Mesenchymal stem cell (in vitro differentiated cells and primary cell): Measurements from ENCODE around the gene WDR70.

Source experiments
- DNase-seq: peaks from one replicate; pipeline ENCODE4 v3.0.0-alpha.2; 2013
- H2AFZ ChIP-seq: one replicate; pipeline ENCODE4 v1.6.1; 2013; ENCODE audit warnings: low read depth, mild to moderate bottlenecking, control low read depth, inconsistent platforms, low read length, moderate library complexity
- H2AK5ac ChIP-seq: 2 replicates; pipeline ENCODE4 v1.6.1; 2013; ENCODE audit warnings: low read length, moderate library complexity, mild to moderate bottlenecking, inconsistent platforms; ENCODE audit not compliant: severe bottlenecking
- H2BK120ac ChIP-seq: one replicate; pipeline ENCODE4 v1.6.1; 2013; ENCODE audit warnings: low read depth, mild to moderate bottlenecking, inconsistent platforms, low read length, moderate library complexity
- H2BK12ac ChIP-seq, 2 experiments: one replicate each; pipeline ENCODE4 v1.6.1; 2013; ENCODE audit warnings: inconsistent platforms in 2 of 2, low read length in 2 of 2, mild to moderate bottlenecking in 2 of 2, moderate library complexity in 2 of 2, control low read depth in 1 of 2
- H2BK15ac ChIP-seq: one replicate; pipeline ENCODE4 v1.6.1; 2013; ENCODE audit warnings: mild to moderate bottlenecking, low read depth, inconsistent platforms; ENCODE audit not compliant: poor library complexity, severe bottlenecking
- H2BK5ac ChIP-seq: 2 replicates; pipeline ENCODE4 v1.6.1; 2013; ENCODE audit warnings: low read depth, mild to moderate bottlenecking, low read length, control low read depth, inconsistent platforms; ENCODE audit not compliant: poor library complexity, severe bottlenecking
- H3K14ac ChIP-seq, 2 experiments: one replicate each; pipeline ENCODE4 v1.6.1; 2013; ENCODE audit warnings: inconsistent platforms in 2 of 2, low read length in 2 of 2, control low read depth in 1 of 2, mild to moderate bottlenecking in 1 of 2, moderate library complexity in 1 of 2
- H3K18ac ChIP-seq, 2 experiments: one replicate each; pipeline ENCODE4 v1.6.1; 2013; ENCODE audit warnings: inconsistent platforms in 2 of 2, low read length in 2 of 2, control low read depth in 1 of 2, low read depth in 1 of 2, mild to moderate bottlenecking in 1 of 2
- H3K23ac ChIP-seq, 2 experiments: one replicate each; pipeline ENCODE4 v1.6.1; 2013; ENCODE audit warnings: inconsistent platforms in 2 of 2, low read length in 2 of 2, mild to moderate bottlenecking in 2 of 2, moderate library complexity in 2 of 2, control low read depth in 1 of 2
- H3K27ac ChIP-seq: 2 replicates; pipeline ENCODE4 v1.5.1; 2013; ENCODE audit warnings: mild to moderate bottlenecking, moderate library complexity, low read length, control low read depth, inconsistent platforms; ENCODE audit not compliant: poor library complexity, severe bottlenecking
- H3K27me3 ChIP-seq, 2 experiments: 2 replicates each; pipeline versions ENCODE4 v1.6.1 to v1.7.0; 2013; ENCODE audit warnings: low read length in 2 of 2, mild to moderate bottlenecking in 2 of 2, moderate library complexity in 2 of 2, control low read depth in 1 of 2, inconsistent platforms in 1 of 2; ENCODE audit not compliant: control insufficient read depth in 1 of 2, insufficient read depth in 1 of 2
- H3K36me3 ChIP-seq, 2 experiments: 2 replicates each; pipeline versions ENCODE4 v1.6.1 to v1.7.0; 2013; ENCODE audit warnings: low read length in 2 of 2, control low read depth in 1 of 2, inconsistent platforms in 1 of 2, low read depth in 1 of 2, mild to moderate bottlenecking in 1 of 2; ENCODE audit not compliant: insufficient read depth in 2 of 2, control insufficient read depth in 1 of 2
- H3K4ac ChIP-seq, 2 experiments: one replicate each; pipeline ENCODE4 v1.6.1; 2013; ENCODE audit warnings: inconsistent platforms in 2 of 2, low read length in 2 of 2, mild to moderate bottlenecking in 2 of 2, moderate library complexity in 2 of 2, control low read depth in 1 of 2, low read depth in 1 of 2
- H3K4me1 ChIP-seq: 2 replicates; pipeline ENCODE4 v1.6.1; 2013; ENCODE audit warnings: low read depth, low read length, control low read depth; ENCODE audit not compliant: control insufficient read depth, insufficient read depth
- H3K4me2 ChIP-seq: 2 replicates; pipeline ENCODE4 v1.6.1; 2013; ENCODE audit warnings: low read length, mild to moderate bottlenecking, inconsistent platforms; ENCODE audit not compliant: poor library complexity, severe bottlenecking
- H3K4me3 ChIP-seq, 2 experiments: 2 replicates each; pipeline versions ENCODE4 v1.5.1 to v1.7.0; 2013; ENCODE audit warnings: low read length in 2 of 2, mild to moderate bottlenecking in 2 of 2, control low read depth in 1 of 2, low read depth in 1 of 2; ENCODE audit not compliant: insufficient read depth in 1 of 2
- H3K79me1 ChIP-seq: replicated peaks from 2 replicates; pipeline ENCODE4 v1.6.1; 2013; ENCODE audit warnings: mild to moderate bottlenecking, control low read depth, low read length, inconsistent platforms; ENCODE audit not compliant: poor library complexity, severe bottlenecking
- H3K9ac ChIP-seq: 2 replicates; pipeline ENCODE4 v1.7.0; 2013; ENCODE audit warnings: mild to moderate bottlenecking, low read length, moderate library complexity
- H3K9me3 ChIP-seq: 2 replicates; pipeline ENCODE4 v1.7.0; 2013; ENCODE audit warnings: mild to moderate bottlenecking, low read length; ENCODE audit not compliant: control insufficient read depth
- H4K8ac ChIP-seq: one replicate; pipeline ENCODE4 v1.6.1; 2013; ENCODE audit warnings: inconsistent platforms, mild to moderate bottlenecking, low read length, moderate library complexity
- H4K91ac ChIP-seq: one replicate; pipeline ENCODE4 v1.6.1; 2013; ENCODE audit warnings: mild to moderate bottlenecking, low read length, inconsistent platforms
- WGBS: methylation state at CpG from one replicate; pipeline ENCODE4 v1.1.7; 2013; ENCODE audit warnings: mixed read lengths; 5-methylcytosine and 5-hydroxymethylcytosine counted together

WDR70 gene

GRCh38 chr5:37658440-37658839 is 279.3 kb downstream of the WDR70 start:
- Histone ChIP-seq H3K4me3 (no peak overlapping the region), H3K4me2 (no peak overlapping the region), H3K79me1 (peaks cover 15% of the 10 kb centered on the region), H2BK5ac (no peak overlapping the region), H2AK5ac (no peak overlapping the region), H3K4ac (no peak overlapping the region), H2BK12ac (no peak overlapping the region), H3K4me1 (peaks cover 2% of the 10 kb centered on the region), H3K23ac (no peak overlapping the region), H2BK15ac (no peak overlapping the region), H3K18ac (no peak overlapping the region), H4K8ac (no peak overlapping the region), H2BK120ac (no peak overlapping the region), H3K14ac (no peak overlapping the region), H3K27ac (no peak overlapping the region), H3K9me3 (peaks cover 7% of the 10 kb centered on the region), H3K9ac (no peak overlapping the region), H3K36me3 (peaks cover 0 to 3% of the 10 kb centered on the region in 2 experiments), H2AFZ (no peak overlapping the region), H3K27me3 (no peaks in the 10 kb centered on the region), H4K91ac (no peak overlapping the region)
- DNase-seq: no peak
- 81% methylated on average over 1 of the region's 2 CpGs for WGBS

DNA sequence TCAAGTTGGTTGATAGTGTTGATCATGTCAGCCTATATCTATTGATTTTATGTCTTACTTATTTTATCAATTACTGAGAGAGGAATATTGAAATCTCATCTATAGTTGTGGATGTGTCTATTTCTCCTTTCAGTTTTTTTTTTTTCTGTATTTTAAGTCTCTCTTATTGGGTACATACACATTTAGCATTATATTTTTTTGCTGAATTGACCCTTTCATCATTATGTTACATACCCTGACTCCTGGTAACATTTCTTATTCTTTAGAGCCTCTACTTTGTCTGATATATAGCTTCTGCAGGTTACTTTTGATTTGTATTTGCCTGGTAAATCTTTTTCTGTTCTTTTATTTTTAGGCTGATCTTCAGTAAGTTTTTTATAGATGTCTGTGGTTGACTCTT is 281.2 kb downstream of the WDR70 start:
- Histone ChIP-seq H4K91ac (no peak overlapping the region), H2BK15ac (no peak overlapping the region), H3K9me3 (no peaks in the 10 kb centered on the region), H3K23ac (no peak overlapping the region), H3K4ac (no peak overlapping the region), H3K27ac (no peak overlapping the region), H3K79me1 (peaks cover 17% of the 10 kb centered on the region), H2AFZ (no peak overlapping the region), H3K36me3 (peaks cover 0 to 3% of the 10 kb centered on the region in 2 experiments), H3K14ac (no peak overlapping the region), H3K4me3 (no peak overlapping the region), H2BK120ac (no peak overlapping the region), H3K18ac (no peak overlapping the region), H3K4me1 (peaks cover 2% of the 10 kb centered on the region), H3K9ac (no peak overlapping the region), H2BK12ac (no peak overlapping the region), H4K8ac (no peak overlapping the region), H2AK5ac (no peak overlapping the region), H3K4me2 (no peak overlapping the region), H2BK5ac (no peak overlapping the region), H3K27me3 (no peaks in the 10 kb centered on the region)
- no peak for DNase-seq

DNA sequence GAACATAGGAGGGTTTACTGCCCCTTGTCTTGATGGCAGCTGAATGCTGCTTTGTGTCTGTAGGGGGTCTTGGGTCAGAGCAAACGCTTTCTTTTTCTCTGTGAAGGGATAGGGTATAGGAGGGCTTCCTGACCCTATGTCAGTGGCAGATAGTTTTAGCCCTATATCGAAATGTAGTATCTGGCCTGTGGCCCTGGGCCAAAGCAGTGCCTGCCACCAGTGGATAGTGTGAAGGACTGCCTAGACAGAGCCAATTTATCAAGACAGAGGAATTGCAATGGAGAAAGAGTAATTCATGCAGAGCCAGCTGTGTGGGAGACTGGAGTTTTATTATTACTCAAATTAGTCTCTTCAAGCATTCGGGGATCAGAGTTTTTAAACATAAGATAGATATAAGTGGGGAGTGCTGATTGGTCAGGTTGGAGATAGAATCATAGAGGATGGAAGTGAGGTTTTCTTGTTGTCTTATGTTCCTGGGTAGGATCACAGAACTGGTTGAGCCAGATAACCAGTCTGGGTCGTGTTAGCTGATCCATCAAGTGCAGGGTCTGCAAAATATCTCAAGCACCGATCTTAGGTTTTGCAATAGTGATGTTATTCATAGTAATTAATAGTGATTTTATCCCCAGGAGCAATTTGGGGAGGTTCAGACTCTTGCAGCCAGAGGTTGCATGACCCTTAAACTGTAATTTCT is 282.3 kb downstream of the WDR70 start:
- Histone ChIP-seq H3K27me3 (no peaks in the 10 kb centered on the region), H3K23ac (no peak overlapping the region), H2BK120ac (no peak overlapping the region), H3K18ac (no peak overlapping the region), H2AFZ (no peak overlapping the region), H2BK15ac (no peak overlapping the region), H3K27ac (no peak overlapping the region), H4K8ac (no peak overlapping the region), H3K9me3 (no peaks in the 10 kb centered on the region), H4K91ac (no peak overlapping the region), H2BK5ac (no peak overlapping the region), H2AK5ac (no peak overlapping the region), H3K14ac (no peak overlapping the region), H3K4ac (no peak overlapping the region), H3K4me1 (peaks cover 5% of the 10 kb centered on the region), H3K36me3 (peaks cover 0 to 3% of the 10 kb centered on the region in 2 experiments), H3K9ac (no peak overlapping the region), H3K79me1 (peaks cover 17% of the 10 kb centered on the region), H3K4me2 (no peak overlapping the region), H3K4me3 (no peak overlapping the region), H2BK12ac (no peak overlapping the region)
- DNase-seq: no peak
- 94% methylated on average over 5 of the region's 5 CpGs for WGBS

DNA sequence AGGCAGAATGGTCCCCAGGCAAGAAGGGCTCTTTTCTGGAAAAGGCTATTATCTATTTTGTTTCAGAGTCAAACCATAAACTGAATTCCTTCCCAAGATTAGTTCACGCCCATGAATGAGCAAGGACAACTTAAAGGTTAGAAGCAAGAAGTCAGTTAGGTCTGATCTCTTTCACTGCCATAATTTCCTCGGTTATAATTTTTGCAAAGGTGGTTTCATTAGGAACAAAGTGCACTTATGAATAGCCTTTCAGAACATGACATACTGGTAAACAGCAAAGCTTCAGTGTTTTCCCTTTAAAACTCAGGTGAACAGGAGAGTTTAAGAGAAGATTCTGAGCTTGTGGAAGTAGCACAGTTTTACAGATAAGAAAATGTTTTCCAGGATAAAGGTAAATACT is 282.8 kb downstream of the WDR70 start:
- 100% methylated on average over 2 of the region's 2 CpGs for WGBS
- no peak overlapping the region for H3K4me3 ChIP-seq

More for the DNA sequence above, 282.8 kb downstream of the WDR70 start:
- peaks cover 0 to under 1% of the 10 kb centered on the region in 2 experiments for H3K36me3 ChIP-seq
- H4K91ac ChIP-seq: no peak overlapping the region
- H3K4me1 ChIP-seq: peaks cover 5% of the 10 kb centered on the region
- no peak overlapping the region for H3K23ac ChIP-seq
- H2AFZ ChIP-seq: no peak overlapping the region
- no peak for DNase-seq
- no peak overlapping the region for H4K8ac ChIP-seq
- no peak overlapping the region for H2BK12ac ChIP-seq
- no peak overlapping the region for H2BK5ac ChIP-seq
- H3K18ac ChIP-seq: no peak overlapping the region
- no peak overlapping the region for H3K14ac ChIP-seq
- no peak overlapping the region for H2BK15ac ChIP-seq
- no peaks in the 10 kb centered on the region for H3K9me3 ChIP-seq
- no peak overlapping the region for H3K9ac ChIP-seq
- no peak overlapping the region for H3K4me2 ChIP-seq
- no peak overlapping the region for H3K27ac ChIP-seq
- no peak overlapping the region for H2AK5ac ChIP-seq
- H3K27me3 ChIP-seq: no peaks in the 10 kb centered on the region
- H3K4ac ChIP-seq: no peak overlapping the region
- peaks cover 16% of the 10 kb centered on the region for H3K79me1 ChIP-seq
- H2BK120ac ChIP-seq: no peak overlapping the region
